ENCODE measurements around the gene IL10RB. TPM values are rescaled to one million over a fixed set of nuclear protein-coding genes. Genes with fewer than 3 reads are reported as not detected.

The IL10RB gene
- polyA plus RNA-seq, 2 of the 4 experiments (the other 2 are of a cell fraction), result 17.0 to 31.9 TPM

- TF ChIP-seq MYC (IDR thresholded peaks at IDR 0.05; ENCODE audit: borderline replicate concordance, low read length), result no peak
- no peak overlapping the region for H3K4me3 ChIP-seq
- ChIA-PET POLR2A (no interaction called here), CTCF (no interaction called here)
- FAIRE-seq (no peak), DNase-seq (ENCODE audit: low read depth in 1 of 2, low spot score in 1 of 2) (no peak), ATAC-seq (no peak)
- H3K27ac ChIP-seq, result no peak overlapping the region
- H3K9me3 ChIP-seq, result no peaks in the 10 kb centered on the region
- WGBS (ENCODE audit: missing lambda C conversion rate), result 93% methylated on average over 9 of the region's 9 CpGs
- no peaks in the 10 kb centered on the region for H3K4me1 ChIP-seq
- H3K4me2 ChIP-seq, result no peak overlapping the region
Measured at GRCh38 chr21:33258475-33258874, 7.7 kb upstream of the IL10RB start.

- CTCF ChIA-PET, result no interaction called here
- no peak overlapping the region for H3K4me3 ChIP-seq
- TF ChIP-seq BCL3 (IDR thresholded peaks at IDR 0.05), result no peak
- TF ChIP-seq REST (IDR thresholded peaks at IDR 0.05), result no peak
- TF ChIP-seq CBX2 (IDR thresholded peaks at IDR 0.05; ENCODE audit: borderline replicate concordance, low read depth), result no peak
- TF ChIP-seq ZC3H11A (IDR thresholded peaks at IDR 0.05), result no peak
- TF ChIP-seq HOXB5 (CRISPR knock-in tag; IDR thresholded peaks at IDR 0.05), result no peak
- no peak for TF ChIP-seq JUNB (IDR thresholded peaks at IDR 0.05)
- no peak for TF ChIP-seq NPAS2 (CRISPR knock-in tag; IDR thresholded peaks at IDR 0.05; ENCODE audit: borderline replicate concordance)
- TF ChIP-seq PHF8 (IDR thresholded peaks at IDR 0.05; ENCODE audit: borderline replicate concordance, low read depth), result no peak
- no peak for TF ChIP-seq FOSB (CRISPR knock-in tag; IDR thresholded peaks at IDR 0.05)
- no peak for TF ChIP-seq MYC (IDR thresholded peaks at IDR 0.05; ENCODE audit: borderline replicate concordance, low read length)
- no peaks in the 10 kb centered on the region for H3K4me1 ChIP-seq
- ATAC-seq (no peak), FAIRE-seq (no peak), DNase-seq (ENCODE audit: low read depth in 1 of 2, low spot score in 1 of 2) (no peak)
- POLR2A ChIA-PET, result no interaction called here
- WGBS (ENCODE audit: missing lambda C conversion rate), result 85% methylated on average over 2 of the region's 2 CpGs
- no peak overlapping the region for H3K27ac ChIP-seq
- H3K4me2 ChIP-seq, result no peak overlapping the region
- no peaks in the 10 kb centered on the region for H3K9me3 ChIP-seq
Measured at GRCh38 chr21:33259428-33259827, 6.7 kb upstream of the IL10RB start.

GRCh38 chr21:33259995-33260394, 6.2 kb upstream of the IL10RB start:
- H3K27ac ChIP-seq, result no peak overlapping the region
- TF ChIP-seq HEYL (CRISPR knock-in tag; IDR thresholded peaks at IDR 0.05), result no peak
- TF ChIP-seq PBX3 (IDR thresholded peaks at IDR 0.05), result no peak
- no peak for TF ChIP-seq TP53 (CRISPR knock-in tag; IDR thresholded peaks at IDR 0.05)
- TF ChIP-seq ZC3H11A (IDR thresholded peaks at IDR 0.05), result no peak
- no peak for TF ChIP-seq SREBF2 (IDR thresholded peaks at IDR 0.05)
- no peak for TF ChIP-seq SMC3 (IDR thresholded peaks at IDR 0.05)
- no peak for TF ChIP-seq BCL3 (IDR thresholded peaks at IDR 0.05)
- no peak for TF ChIP-seq POLR2A (IDR thresholded peaks at IDR 0.05; ENCODE audit: low read length)
- TF ChIP-seq RCOR1 (IDR thresholded peaks at IDR 0.05; ENCODE audit: low read depth, low read length), result no peak
- TF ChIP-seq MAFK (IDR thresholded peaks at IDR 0.05; ENCODE audit: partially characterized antibody), result no peak
- no peak for TF ChIP-seq EP300 (IDR thresholded peaks at IDR 0.05)
- no peak for TF ChIP-seq NFE2L2 (conservative IDR thresholded peaks at IDR 0.05; ENCODE audit: low read length)
- TF ChIP-seq HOXB13 (CRISPR knock-in tag; IDR thresholded peaks at IDR 0.05; ENCODE audit: low read depth), result no peak
- TF ChIP-seq HOXB5 (CRISPR knock-in tag; IDR thresholded peaks at IDR 0.05), result no peak
- TF ChIP-seq CHD4 (IDR thresholded peaks at IDR 0.05; ENCODE audit: borderline replicate concordance), result no peak
- no peak for TF ChIP-seq PHF8 (IDR thresholded peaks at IDR 0.05; ENCODE audit: borderline replicate concordance, low read depth)
- no peak for TF ChIP-seq CEBPB (IDR thresholded peaks at IDR 0.05)
- no peak for TF ChIP-seq CTCF (IDR thresholded peaks at IDR 0.05)

More at GRCh38 chr21:33259995-33260394, 6.2 kb upstream of the IL10RB start:
- no peak for ATAC-seq
- ChIA-PET POLR2A (no interaction called here), CTCF (no interaction called here)
- WGBS (ENCODE audit: missing lambda C conversion rate), result 88% methylated on average over 7 of the region's 7 CpGs
- FAIRE-seq, result no peak
- H3K9me3 ChIP-seq, result no peaks in the 10 kb centered on the region
- H3K4me1 ChIP-seq, result no peaks in the 10 kb centered on the region
- H3K4me3 ChIP-seq, result no peak overlapping the region
- DNase-seq (ENCODE audit: low read depth in 1 of 2, low spot score in 1 of 2), result no peak
- no peak overlapping the region for H3K4me2 ChIP-seq

All from A549 (cell line).